GM20000 (cell line): Measurements from ENCODE around the gene POLR1H.
"Not testable (repeated sequence)": the region's sequence is repeated elsewhere in the genome, so short reads cannot be mapped to it uniquely, and the experiment has no call there.

ENCODE experiments used
- DNase-seq: peaks from one replicate; pipeline ENCODE4 v3.0.0; 2012; ENCODE audit warnings: low spot score
- TF ChIP-seq, protein P1 (sequence below): IDR thresholded peaks from 2 replicates; pipeline ENCODE4 v1.5.1; 2012; ENCODE audit warnings: mild to moderate bottlenecking, control low read depth; ENCODE audit errors: extremely low read depth, missing control alignments

The POLR1H gene

DNA sequence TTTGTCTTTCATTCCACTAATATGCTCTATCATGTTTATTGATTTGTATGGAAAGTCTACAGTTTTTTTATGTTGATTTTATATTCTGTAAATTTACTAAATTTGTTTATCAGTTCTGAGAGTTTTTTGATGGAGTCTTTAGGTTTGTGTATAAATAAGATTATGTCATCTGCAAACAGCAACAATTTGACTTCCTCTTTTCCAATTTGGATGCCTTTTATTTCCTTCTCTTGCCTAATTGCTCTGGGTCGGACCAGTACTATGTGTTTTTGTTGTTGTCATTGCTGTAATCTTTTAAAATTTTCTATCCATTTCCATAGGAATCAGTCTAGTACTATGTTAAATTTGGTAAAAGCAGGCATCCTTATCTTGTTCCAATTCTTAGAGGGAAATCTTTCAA, 31.5 kb upstream of the POLR1H start:
- no peak for DNase-seq
- TF ChIP-seq, protein P1, sequence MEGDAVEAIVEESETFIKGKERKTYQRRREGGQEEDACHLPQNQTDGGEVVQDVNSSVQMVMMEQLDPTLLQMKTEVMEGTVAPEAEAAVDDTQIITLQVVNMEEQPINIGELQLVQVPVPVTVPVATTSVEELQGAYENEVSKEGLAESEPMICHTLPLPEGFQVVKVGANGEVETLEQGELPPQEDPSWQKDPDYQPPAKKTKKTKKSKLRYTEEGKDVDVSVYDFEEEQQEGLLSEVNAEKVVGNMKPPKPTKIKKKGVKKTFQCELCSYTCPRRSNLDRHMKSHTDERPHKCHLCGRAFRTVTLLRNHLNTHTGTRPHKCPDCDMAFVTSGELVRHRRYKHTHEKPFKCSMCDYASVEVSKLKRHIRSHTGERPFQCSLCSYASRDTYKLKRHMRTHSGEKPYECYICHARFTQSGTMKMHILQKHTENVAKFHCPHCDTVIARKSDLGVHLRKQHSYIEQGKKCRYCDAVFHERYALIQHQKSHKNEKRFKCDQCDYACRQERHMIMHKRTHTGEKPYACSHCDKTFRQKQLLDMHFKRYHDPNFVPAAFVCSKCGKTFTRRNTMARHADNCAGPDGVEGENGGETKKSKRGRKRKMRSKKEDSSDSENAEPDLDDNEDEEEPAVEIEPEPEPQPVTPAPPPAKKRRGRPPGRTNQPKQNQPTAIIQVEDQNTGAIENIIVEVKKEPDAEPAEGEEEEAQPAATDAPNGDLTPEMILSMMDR = no peak

DNA sequence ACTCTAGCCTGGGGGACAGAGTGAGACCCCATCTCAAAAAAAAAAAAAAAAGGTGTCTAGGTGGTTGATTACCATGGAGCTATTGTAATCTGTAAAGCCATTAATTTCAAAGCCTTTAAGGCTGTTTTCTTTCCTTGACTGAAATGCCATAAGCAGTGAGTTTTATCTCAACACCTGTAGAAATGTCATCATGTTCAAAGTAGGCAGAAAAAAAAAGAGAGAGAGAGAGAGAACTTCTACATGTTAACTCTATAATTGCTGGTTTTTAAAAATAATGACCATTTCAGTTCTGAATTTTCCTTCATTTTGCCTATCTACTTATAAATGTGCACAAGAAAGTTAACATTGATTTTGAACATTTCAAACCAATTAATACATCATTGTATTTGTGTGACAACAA, 29.7 kb upstream of the POLR1H start:
- no peak for DNase-seq
- TF ChIP-seq, protein P1 = no peak

GRCh38 chr6:30033440-30033839, 27.6 kb upstream of the POLR1H start:
- not testable (repeated sequence) for DNase-seq

- TF ChIP-seq, protein P1 = no peak
- no peak for DNase-seq
Observed at GRCh38 chr6:30035784-30036183, 25.3 kb upstream of the POLR1H start.

DNA sequence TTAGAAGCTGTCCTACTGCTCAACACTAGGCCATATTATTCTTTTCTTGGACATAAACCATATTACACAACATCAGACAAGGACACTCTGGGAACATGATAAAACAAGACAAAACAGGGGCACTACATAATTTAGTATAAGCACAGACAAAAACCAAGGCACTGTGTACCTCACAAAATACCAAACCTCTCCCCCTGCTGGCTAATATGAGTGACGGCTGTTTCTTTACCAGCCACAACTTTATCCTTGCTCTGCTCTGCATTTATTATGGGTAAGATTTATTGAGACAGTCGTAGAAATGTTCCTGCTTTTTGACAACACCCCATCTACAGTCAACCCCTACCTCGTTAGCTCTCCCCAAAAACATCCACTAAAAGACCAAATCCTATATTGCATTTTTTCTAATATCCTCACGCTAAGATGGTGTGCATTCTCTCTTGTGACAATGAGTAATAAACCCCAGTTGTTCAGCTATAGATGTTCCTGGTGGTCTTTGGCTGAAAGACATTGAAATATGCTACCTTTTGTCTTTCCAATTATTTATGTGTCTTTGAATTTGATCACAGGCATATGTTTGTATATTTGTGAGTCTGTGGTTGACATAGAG, 23.8 kb upstream of the POLR1H start:
- TF ChIP-seq, protein P1 = peak; percentile 13

GRCh38 chr6:30041221-30041620, 19.8 kb upstream of the POLR1H start:
- TF ChIP-seq, protein P1 = no peak
- DNase-seq = no peak

More for the DNA sequence above, 23.8 kb upstream of the POLR1H start:
- peak; percentile 33 for DNase-seq

DNA sequence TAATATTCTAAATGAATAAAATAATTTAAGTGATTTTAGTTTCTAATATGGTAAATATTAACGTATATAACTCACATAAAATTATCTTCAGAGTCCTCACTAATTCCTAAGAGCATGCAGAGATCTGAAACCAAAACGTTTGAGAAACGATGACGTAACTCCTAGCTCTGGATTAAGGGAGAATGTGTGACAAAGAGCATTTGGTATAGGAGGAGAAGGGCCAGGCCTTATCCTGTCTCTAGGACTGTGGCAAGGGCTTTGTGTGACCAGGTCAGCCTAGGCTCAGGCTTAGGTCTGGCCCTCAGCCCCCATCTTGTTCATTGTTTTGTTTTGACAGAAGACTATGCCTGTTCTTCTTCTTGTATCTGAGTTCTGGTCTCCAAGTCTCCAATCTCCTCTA, 19.2 kb upstream of the POLR1H start:
- TF ChIP-seq, protein P1 = no peak
- DNase-seq = no peak

GRCh38 chr6:30042476-30042875, 18.6 kb upstream of the POLR1H start:
- TF ChIP-seq, protein P1 = no peak
- peak; percentile 49 for DNase-seq
